Fibroblast of mammary gland (primary cell): ENCODE data around the gene GNPTG.

Experiments
- DNase-seq: peaks from one replicate; pipeline ENCODE4 v3.0.0-alpha.2; 2010; ENCODE audit warnings: low read depth
- H3K4me3 ChIP-seq: 2 replicates; pipeline ENCODE4 v1.5.1; 2011; ENCODE audit warnings: low read depth, mild to moderate bottlenecking, low read length, moderate library complexity; ENCODE audit not compliant: control insufficient read depth
- CTCF ChIP-seq: conservative IDR thresholded peaks from 2 replicates; pipeline ENCODE4 v1.5.1; 2011; ENCODE audit warnings: low read depth, low read length, inconsistent platforms; ENCODE audit not compliant: control insufficient read depth, insufficient read depth

GNPTG gene

GRCh38 chr16:1363501-1364041 is 11.8 kb downstream of the GNPTG start:
- peak; percentile 59 for TF ChIP-seq CTCF
- DNase-seq = peak; percentile 29
- no peak overlapping the region for H3K4me3 ChIP-seq

- no peak for DNase-seq
- TF ChIP-seq CTCF = no peak
- H3K4me3 ChIP-seq = no peak overlapping the region
Measured at GRCh38 chr16:1364510-1364909, 12.8 kb downstream of the GNPTG start.

GRCh38 chr16:1366060-1366711 is 14.5 kb downstream of the GNPTG start:
- DNase-seq = no peak
- no peak overlapping the region for H3K4me3 ChIP-seq
- no peak for TF ChIP-seq CTCF

GRCh38 chr16:1366712-1367299 is 15.1 kb downstream of the GNPTG start:
- no peak for TF ChIP-seq CTCF
- no peak overlapping the region for H3K4me3 ChIP-seq
- DNase-seq = no peak

GRCh38 chr16:1367486-1368174 is 15.9 kb downstream of the GNPTG start:
- TF ChIP-seq CTCF = no peak
- no peak overlapping the region for H3K4me3 ChIP-seq
- DNase-seq = no peak

GRCh38 chr16:1371054-1371978 is 19.6 kb downstream of the GNPTG start:
- TF ChIP-seq CTCF = no peak
- DNase-seq = no peak
- H3K4me3 ChIP-seq = no peak overlapping the region
